ENCODE measurements around the gene KDM2B. TPM values are rescaled to one million over a fixed set of nuclear protein-coding genes. Genes with fewer than 3 reads are reported as not detected.

Gene KDM2B
- total and polyA plus RNA-seq, 10 of the 15 experiments (the other 5 are each of a cell fraction or from before 2014, with no cell fraction given): 13.6 to 124 (median 40.4) TPM

DNA sequence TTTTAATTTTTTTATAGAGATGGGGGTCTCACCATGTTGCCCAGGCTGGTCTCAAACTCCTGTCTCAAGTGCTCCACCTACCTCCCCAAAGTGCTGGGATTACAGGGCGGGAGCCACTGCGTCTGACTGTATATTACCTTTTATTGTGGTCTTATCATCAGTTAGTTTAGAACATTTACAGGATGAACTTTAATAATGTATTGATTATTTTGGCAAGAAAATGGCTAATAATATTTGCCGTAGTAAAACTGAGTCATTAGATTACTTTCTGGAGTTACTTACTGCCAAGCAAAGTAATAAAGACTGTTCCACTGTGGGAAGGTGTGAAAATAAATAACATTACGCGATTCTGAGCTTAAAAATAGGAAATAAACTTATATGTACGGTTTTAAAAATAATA lies 21.9 kb upstream of the KDM2B start (continued):
- TF ChIP-seq, protein P1, sequence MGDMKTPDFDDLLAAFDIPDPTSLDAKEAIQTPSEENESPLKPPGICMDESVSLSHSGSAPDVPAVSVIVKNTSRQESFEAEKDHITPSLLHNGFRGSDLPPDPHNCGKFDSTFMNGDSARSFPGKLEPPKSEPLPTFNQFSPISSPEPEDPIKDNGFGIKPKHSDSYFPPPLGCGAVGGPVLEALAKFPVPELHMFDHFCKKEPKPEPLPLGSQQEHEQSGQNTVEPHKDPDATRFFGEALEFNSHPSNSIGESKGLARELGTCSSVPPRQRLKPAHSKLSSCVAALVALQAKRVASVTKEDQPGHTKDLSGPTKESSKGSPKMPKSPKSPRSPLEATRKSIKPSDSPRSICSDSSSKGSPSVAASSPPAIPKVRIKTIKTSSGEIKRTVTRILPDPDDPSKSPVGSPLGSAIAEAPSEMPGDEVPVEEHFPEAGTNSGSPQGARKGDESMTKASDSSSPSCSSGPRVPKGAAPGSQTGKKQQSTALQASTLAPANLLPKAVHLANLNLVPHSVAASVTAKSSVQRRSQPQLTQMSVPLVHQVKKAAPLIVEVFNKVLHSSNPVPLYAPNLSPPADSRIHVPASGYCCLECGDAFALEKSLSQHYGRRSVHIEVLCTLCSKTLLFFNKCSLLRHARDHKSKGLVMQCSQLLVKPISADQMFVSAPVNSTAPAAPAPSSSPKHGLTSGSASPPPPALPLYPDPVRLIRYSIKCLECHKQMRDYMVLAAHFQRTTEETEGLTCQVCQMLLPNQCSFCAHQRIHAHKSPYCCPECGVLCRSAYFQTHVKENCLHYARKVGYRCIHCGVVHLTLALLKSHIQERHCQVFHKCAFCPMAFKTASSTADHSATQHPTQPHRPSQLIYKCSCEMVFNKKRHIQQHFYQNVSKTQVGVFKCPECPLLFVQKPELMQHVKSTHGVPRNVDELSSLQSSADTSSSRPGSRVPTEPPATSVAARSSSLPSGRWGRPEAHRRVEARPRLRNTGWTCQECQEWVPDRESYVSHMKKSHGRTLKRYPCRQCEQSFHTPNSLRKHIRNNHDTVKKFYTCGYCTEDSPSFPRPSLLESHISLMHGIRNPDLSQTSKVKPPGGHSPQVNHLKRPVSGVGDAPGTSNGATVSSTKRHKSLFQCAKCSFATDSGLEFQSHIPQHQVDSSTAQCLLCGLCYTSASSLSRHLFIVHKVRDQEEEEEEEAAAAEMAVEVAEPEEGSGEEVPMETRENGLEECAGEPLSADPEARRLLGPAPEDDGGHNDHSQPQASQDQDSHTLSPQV (IDR thresholded peaks at IDR 0.05): no peak
- TF ChIP-seq, protein P2, sequence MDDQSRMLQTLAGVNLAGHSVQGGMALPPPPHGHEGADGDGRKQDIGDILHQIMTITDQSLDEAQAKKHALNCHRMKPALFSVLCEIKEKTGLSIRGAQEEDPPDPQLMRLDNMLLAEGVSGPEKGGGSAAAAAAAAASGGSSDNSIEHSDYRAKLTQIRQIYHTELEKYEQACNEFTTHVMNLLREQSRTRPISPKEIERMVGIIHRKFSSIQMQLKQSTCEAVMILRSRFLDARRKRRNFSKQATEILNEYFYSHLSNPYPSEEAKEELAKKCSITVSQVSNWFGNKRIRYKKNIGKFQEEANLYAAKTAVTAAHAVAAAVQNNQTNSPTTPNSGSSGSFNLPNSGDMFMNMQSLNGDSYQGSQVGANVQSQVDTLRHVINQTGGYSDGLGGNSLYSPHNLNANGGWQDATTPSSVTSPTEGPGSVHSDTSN (IDR thresholded peaks at IDR 0.05; ENCODE audit: insufficient replicate concordance, low read depth, low read length): no peak
- TF ChIP-seq, protein P3, sequence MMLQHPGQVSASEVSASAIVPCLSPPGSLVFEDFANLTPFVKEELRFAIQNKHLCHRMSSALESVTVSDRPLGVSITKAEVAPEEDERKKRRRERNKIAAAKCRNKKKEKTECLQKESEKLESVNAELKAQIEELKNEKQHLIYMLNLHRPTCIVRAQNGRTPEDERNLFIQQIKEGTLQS (IDR thresholded peaks at IDR 0.05; ENCODE audit: borderline replicate concordance, extremely low read depth, low read depth, low read length): no peak
- no peak for TF ChIP-seq ZSCAN29 (IDR thresholded peaks at IDR 0.05)
- no peak for TF ChIP-seq CBX5 (IDR thresholded peaks at IDR 0.05; ENCODE audit: low read depth)
- no peak for TF ChIP-seq CREM (IDR thresholded peaks at IDR 0.05; ENCODE audit: low read depth)
- no peak for TF ChIP-seq SREBF1 (IDR thresholded peaks at IDR 0.05; ENCODE audit: low read length)
- TF ChIP-seq NFYB (IDR thresholded peaks at IDR 0.05; ENCODE audit: insufficient read depth, low read depth, low read length): no peak
- no peak for TF ChIP-seq IKZF2 (IDR thresholded peaks at IDR 0.05)
- no peak for TF ChIP-seq SP1 (IDR thresholded peaks at IDR 0.05; ENCODE audit: low read depth, low read length)

Data from GM12878 (cell line).